ENCODE data around the gene ETHE1.
"Not testable (repeated sequence)": the region's sequence is repeated elsewhere in the genome, so short reads cannot be mapped to it uniquely, and the experiment has no call there.

Gene ETHE1

GRCh38 chr19:43551399-43552197 lies 24.6 kb upstream of the ETHE1 start:
- DNase-seq (ENCODE audit: low spot score): no peak

- DNase-seq (ENCODE audit: low spot score): no peak
Observed at GRCh38 chr19:43548706-43549105, 21.7 kb upstream of the ETHE1 start.

GRCh38 chr19:43547926-43548325 lies 20.9 kb upstream of the ETHE1 start:
- not testable (repeated sequence) for DNase-seq (ENCODE audit: low spot score)

- DNase-seq (ENCODE audit: low spot score): no peak
Observed at GRCh38 chr19:43546581-43546980, 19.6 kb upstream of the ETHE1 start.

GRCh38 chr19:43545981-43546380 lies 19.0 kb upstream of the ETHE1 start:
- no peak for DNase-seq (ENCODE audit: low spot score)

- DNase-seq (ENCODE audit: low spot score): no peak
Observed at GRCh38 chr19:43545276-43545675, 18.3 kb upstream of the ETHE1 start.

- DNase-seq (ENCODE audit: low spot score): no peak
Observed at GRCh38 chr19:43544077-43544476, 17.1 kb upstream of the ETHE1 start.

GRCh38 chr19:43541920-43542650 lies 15.1 kb upstream of the ETHE1 start:
- DNase-seq (ENCODE audit: low spot score): no peak

- DNase-seq (ENCODE audit: low spot score): no peak
Observed at GRCh38 chr19:43540381-43540780, 13.4 kb upstream of the ETHE1 start.

- DNase-seq (ENCODE audit: low spot score): no peak
Observed at GRCh38 chr19:43538922-43539321, 11.9 kb upstream of the ETHE1 start.

- peak; percentile 71 for DNase-seq (ENCODE audit: low spot score)
Observed at GRCh38 chr19:43534816-43535761, 8.1 kb upstream of the ETHE1 start.

GRCh38 chr19:43534305-43534815 lies 7.4 kb upstream of the ETHE1 start:
- no peak for DNase-seq (ENCODE audit: low spot score)

GRCh38 chr19:43533546-43534304 lies 6.7 kb upstream of the ETHE1 start:
- DNase-seq (ENCODE audit: low spot score): peak; percentile 97

GRCh38 chr19:43532962-43533545 lies 6.1 kb upstream of the ETHE1 start, which contains the start of gene ZNF575:
TSS of gene ZNF575 (plus strand) at chr19:43533188. CDS start at chr19:43534423, 1,235 bp downstream.
- peak; percentile 89 for DNase-seq (ENCODE audit: low spot score)

GRCh38 chr19:43532571-43532961 lies 5.6 kb upstream of the ETHE1 start:
- DNase-seq (ENCODE audit: low spot score): no peak

- DNase-seq (ENCODE audit: low spot score): no peak
Observed at GRCh38 chr19:43527860-43528622, 1.0 kb upstream of the ETHE1 start.

- DNase-seq (ENCODE audit: low spot score): peak; percentile 34
Observed at GRCh38 chr19:43525836-43526771, 897 bp downstream of the ETHE1 start.

GRCh38 chr19:43524922-43525835 lies 1.8 kb downstream of the ETHE1 start:
- peak; percentile 63 for DNase-seq (ENCODE audit: low spot score)
